NT2/D1 (cell line): Measurements from ENCODE around the gene SORCS1.

Experiments
- DNase-seq: peaks from one replicate; pipeline ENCODE4 v3.0.0-alpha.2; 2011; ENCODE audit warnings: low read depth, low spot score
- H3K27me3 ChIP-seq: 2 replicates; pipeline ENCODE4 v1.6.0; 2011; ENCODE audit warnings: mild to moderate bottlenecking; ENCODE audit not compliant: insufficient read length, insufficient read depth
- H3K36me3 ChIP-seq: 2 replicates; pipeline ENCODE4 v1.6.1; 2011; ENCODE audit warnings: mild to moderate bottlenecking, low read length, mixed read lengths; ENCODE audit not compliant: insufficient read depth, insufficient read length
- H3K4me1 ChIP-seq: 2 replicates; pipeline ENCODE4 v1.5.1; 2011; ENCODE audit not compliant: insufficient read depth, insufficient read length
- H3K4me3 ChIP-seq: 2 replicates; pipeline ENCODE4 v1.5.1; 2011; ENCODE audit warnings: low read depth; ENCODE audit not compliant: insufficient read length
- H3K9ac ChIP-seq: 2 replicates; pipeline ENCODE4 v1.6.0; 2011; ENCODE audit warnings: low read depth; ENCODE audit not compliant: insufficient read length
- H3K9me3 ChIP-seq: 2 replicates; pipeline ENCODE4 v1.5.1; 2011; ENCODE audit warnings: mild to moderate bottlenecking, low read length; ENCODE audit not compliant: insufficient read depth
- SUZ12 ChIP-seq: IDR thresholded peaks from 2 replicates; pipeline ENCODE4 v1.6.1; 2011; ENCODE audit not compliant: insufficient read length, insufficient read depth; ENCODE audit errors: extremely low read depth
- YY1 ChIP-seq: IDR thresholded peaks from 2 replicates; pipeline ENCODE4 v1.6.1; 2011; ENCODE audit not compliant: insufficient read length, insufficient read depth
- ZNF274 ChIP-seq: IDR thresholded peaks from 2 replicates; pipeline ENCODE4 v1.6.1; 2011; ENCODE audit warnings: mild to moderate bottlenecking, low read depth, low read length

SORCS1 gene

DNA sequence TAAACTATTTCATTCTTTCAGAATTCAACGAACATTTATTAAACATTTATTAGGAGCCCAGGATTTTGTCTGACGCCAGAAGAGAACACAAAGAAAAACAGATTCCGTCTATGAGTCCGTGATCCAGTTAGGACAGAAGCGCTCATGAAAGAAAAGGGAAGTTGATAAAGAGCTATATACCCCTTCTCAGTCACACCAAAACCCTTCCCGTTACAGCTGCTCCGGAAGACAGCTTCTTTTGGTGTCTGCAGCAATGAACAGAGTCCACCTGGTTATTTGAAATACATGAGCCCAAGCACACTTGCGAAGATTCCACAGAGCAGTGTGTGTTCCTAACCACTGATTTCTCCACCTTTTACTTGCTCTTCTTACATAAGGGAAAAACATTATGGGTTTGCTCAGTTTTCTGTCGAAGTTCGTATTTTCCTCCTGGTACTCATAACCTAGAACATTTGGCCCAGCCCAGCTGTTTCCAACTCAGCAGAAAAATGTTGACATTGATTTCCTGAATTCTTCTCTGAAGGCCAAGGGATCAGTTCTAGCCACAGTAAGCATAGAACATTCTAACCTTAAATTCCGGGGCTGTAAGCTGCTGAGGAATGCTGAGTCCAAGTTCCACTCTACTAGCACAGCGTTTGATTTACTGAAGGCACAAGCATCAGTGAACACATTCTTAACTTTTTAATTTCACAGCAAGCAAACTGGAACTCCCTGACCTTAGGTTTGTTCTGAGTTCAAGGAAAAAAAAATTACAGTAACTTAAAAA, 206.5 kb downstream of the SORCS1 start:
- H3K9me3 ChIP-seq, result no peaks in the 10 kb centered on the region
- no peak overlapping the region for H3K4me3 ChIP-seq
- no peak for TF ChIP-seq ZNF274
- TF ChIP-seq YY1, result no peak
- no peaks in the 10 kb centered on the region for H3K4me1 ChIP-seq
- no peaks in the 10 kb centered on the region for H3K36me3 ChIP-seq
- no peaks in the 10 kb centered on the region for H3K27me3 ChIP-seq
- H3K9ac ChIP-seq, result no peak overlapping the region
- DNase-seq, result no peak

GRCh38 chr10:106956216-106956915, 208.1 kb downstream of the SORCS1 start:
- no peaks in the 10 kb centered on the region for H3K4me1 ChIP-seq
- DNase-seq, result no peak
- H3K36me3 ChIP-seq, result no peaks in the 10 kb centered on the region
- H3K9me3 ChIP-seq, result 0 out of 2 replicates have a peak, but pooled peaks cover 8% of the 10 kb centered on the region
- H3K4me3 ChIP-seq, result no peak overlapping the region
- TF ChIP-seq YY1 (no peak), ZNF274 (no peak), SUZ12 (no peak)
- H3K27me3 ChIP-seq, result no peaks in the 10 kb centered on the region
- no peak overlapping the region for H3K9ac ChIP-seq

DNA sequence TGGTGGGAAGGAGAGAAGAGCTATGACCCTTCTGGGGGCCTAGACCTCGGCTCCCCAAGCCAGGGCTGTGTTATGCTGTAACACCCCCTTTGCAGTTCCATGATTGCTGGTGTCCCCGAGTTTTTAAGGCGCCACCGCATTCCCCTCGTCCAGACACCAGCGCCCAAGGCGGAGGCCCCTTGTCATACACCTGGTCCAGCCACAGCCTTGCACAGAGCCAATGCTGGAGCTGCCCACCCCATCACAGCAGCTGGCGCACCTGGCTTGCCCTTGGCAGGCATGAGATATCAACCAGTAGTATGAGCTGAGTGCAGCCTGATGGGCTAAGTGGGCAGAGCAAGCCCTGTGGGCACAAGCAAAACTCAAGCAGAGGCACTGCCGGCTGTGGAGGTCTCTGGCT, 209.4 kb downstream of the SORCS1 start:
- Histone ChIP-seq H3K36me3 (no peaks in the 10 kb centered on the region), H3K9ac (no peak overlapping the region), H3K27me3 (no peaks in the 10 kb centered on the region), H3K4me1 (no peaks in the 10 kb centered on the region), H3K9me3 (0 out of 2 replicates have a peak, but pooled peaks cover 8% of the 10 kb centered on the region), H3K4me3 (no peak overlapping the region)
- DNase-seq, result no peak
- no peak for TF ChIP-seq YY1
- no peak for TF ChIP-seq ZNF274
- TF ChIP-seq SUZ12, result no peak

GRCh38 chr10:106952033-106952432, 212.5 kb downstream of the SORCS1 start:
- 0 out of 2 replicates have a peak, but pooled peaks cover 8% of the 10 kb centered on the region for H3K9me3 ChIP-seq
- no peak overlapping the region for H3K4me3 ChIP-seq
- no peak for DNase-seq
- no peaks in the 10 kb centered on the region for H3K27me3 ChIP-seq
- H3K4me1 ChIP-seq, result no peaks in the 10 kb centered on the region
- no peaks in the 10 kb centered on the region for H3K36me3 ChIP-seq
- no peak for TF ChIP-seq ZNF274
- TF ChIP-seq YY1, result no peak
- TF ChIP-seq SUZ12, result no peak
- no peak overlapping the region for H3K9ac ChIP-seq

DNA sequence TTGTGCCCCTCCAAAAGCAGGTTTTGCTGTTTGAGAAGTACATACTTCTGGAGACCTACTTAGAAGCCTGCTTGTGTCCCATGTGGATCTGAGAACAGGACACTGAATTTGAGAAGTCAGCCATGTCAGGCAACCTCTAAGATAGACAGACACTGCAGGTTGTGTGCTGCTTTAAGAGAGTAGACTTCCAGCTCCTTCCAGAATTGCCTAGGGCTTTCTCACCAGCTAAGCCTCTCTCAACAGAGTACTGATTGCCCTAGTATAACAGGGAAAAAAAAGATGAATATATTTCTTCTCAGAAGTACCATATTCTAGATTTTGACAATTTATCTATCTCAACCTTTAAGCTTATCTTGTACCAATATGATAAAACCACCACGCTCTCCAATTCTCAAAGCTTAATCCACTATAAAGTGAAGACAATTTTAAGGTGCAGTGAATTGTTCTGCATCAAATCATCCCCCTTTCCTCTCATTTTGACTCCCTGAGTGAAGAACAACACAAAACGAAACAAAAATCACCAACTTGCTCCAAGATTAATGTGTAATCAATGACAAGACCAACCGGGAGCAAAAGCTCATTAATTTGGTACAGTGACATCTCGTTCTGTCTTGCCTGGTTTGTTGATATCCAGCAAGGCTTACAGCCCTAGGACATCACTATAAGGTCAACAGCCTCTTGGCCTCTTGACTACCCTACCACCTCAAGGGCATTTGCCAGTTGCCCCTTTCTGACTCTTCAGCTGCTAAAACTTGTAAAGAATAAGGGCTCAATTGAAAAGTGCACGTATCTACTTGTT, 214.6 kb downstream of the SORCS1 start:
- DNase-seq, result no peak
- no peak overlapping the region for H3K9ac ChIP-seq
- H3K9me3 ChIP-seq, result 0 out of 2 replicates have a peak, but pooled peaks cover 8% of the 10 kb centered on the region
- no peaks in the 10 kb centered on the region for H3K36me3 ChIP-seq
- H3K27me3 ChIP-seq, result no peaks in the 10 kb centered on the region
- no peak overlapping the region for H3K4me3 ChIP-seq
- H3K4me1 ChIP-seq, result no peaks in the 10 kb centered on the region
- TF ChIP-seq ZNF274, result no peak
- TF ChIP-seq YY1, result no peak
- TF ChIP-seq SUZ12, result no peak

GRCh38 chr10:106947643-106948042, 216.9 kb downstream of the SORCS1 start:
- no peak for TF ChIP-seq ZNF274
- no peak for TF ChIP-seq SUZ12
- TF ChIP-seq YY1, result no peak
- Histone ChIP-seq H3K9me3 (0 out of 2 replicates have a peak, but pooled peaks cover 8% of the 10 kb centered on the region), H3K9ac (no peak overlapping the region), H3K4me1 (no peaks in the 10 kb centered on the region), H3K36me3 (no peaks in the 10 kb centered on the region), H3K27me3 (no peaks in the 10 kb centered on the region), H3K4me3 (no peak overlapping the region)
- no peak for DNase-seq
